ENCODE results near the gene GPR137.
A peak's percentile ranks its signal among the peaks of the same experiment; 100 is the strongest.

GPR137 gene

DNA sequence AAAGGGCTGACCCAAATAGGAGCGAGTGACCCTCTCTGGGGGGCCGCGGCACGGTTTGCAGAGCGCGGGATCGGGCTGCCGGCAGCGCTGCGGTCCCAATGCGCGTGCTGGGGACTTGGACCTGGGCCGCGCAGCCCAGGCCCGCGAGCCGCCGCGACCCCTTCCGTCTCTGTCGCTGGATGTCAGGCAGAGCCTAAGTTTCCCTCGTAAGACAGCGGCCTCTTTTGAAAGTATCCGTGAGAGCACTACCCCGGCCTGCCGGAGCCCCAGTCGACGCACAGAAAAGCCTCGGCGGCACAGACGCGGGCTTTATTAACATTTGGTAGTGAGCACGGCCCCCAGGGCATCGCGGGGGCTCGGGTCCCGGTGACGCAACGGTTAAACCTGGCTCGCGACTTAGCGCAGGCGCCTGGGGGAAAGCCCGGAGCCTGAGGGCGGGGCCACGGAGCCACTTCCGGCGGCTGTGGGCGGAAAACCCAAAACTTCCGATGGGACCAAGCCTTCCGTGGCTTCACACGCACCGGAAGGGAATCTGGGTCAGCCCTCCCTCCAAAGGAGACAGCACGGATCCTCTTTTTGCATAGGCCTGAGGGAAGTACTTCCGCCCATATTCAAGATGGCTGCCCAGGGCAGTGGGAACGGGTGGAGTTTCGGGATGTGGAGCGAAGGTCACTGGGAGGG lies 16.0 kb upstream of the GPR137 start:
- peak overlapping the region; percentile 59 for H3K4me3 ChIP-seq (ENCODE audit: low read depth, low read length)
- TF ChIP-seq, protein P1, sequence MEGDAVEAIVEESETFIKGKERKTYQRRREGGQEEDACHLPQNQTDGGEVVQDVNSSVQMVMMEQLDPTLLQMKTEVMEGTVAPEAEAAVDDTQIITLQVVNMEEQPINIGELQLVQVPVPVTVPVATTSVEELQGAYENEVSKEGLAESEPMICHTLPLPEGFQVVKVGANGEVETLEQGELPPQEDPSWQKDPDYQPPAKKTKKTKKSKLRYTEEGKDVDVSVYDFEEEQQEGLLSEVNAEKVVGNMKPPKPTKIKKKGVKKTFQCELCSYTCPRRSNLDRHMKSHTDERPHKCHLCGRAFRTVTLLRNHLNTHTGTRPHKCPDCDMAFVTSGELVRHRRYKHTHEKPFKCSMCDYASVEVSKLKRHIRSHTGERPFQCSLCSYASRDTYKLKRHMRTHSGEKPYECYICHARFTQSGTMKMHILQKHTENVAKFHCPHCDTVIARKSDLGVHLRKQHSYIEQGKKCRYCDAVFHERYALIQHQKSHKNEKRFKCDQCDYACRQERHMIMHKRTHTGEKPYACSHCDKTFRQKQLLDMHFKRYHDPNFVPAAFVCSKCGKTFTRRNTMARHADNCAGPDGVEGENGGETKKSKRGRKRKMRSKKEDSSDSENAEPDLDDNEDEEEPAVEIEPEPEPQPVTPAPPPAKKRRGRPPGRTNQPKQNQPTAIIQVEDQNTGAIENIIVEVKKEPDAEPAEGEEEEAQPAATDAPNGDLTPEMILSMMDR (IDR thresholded peaks at IDR 0.05; ENCODE audit: control insufficient read depth, extremely low read depth, insufficient read depth): no peak
- DNase-seq (ENCODE audit: low read depth): peak; percentile 100

DNA sequence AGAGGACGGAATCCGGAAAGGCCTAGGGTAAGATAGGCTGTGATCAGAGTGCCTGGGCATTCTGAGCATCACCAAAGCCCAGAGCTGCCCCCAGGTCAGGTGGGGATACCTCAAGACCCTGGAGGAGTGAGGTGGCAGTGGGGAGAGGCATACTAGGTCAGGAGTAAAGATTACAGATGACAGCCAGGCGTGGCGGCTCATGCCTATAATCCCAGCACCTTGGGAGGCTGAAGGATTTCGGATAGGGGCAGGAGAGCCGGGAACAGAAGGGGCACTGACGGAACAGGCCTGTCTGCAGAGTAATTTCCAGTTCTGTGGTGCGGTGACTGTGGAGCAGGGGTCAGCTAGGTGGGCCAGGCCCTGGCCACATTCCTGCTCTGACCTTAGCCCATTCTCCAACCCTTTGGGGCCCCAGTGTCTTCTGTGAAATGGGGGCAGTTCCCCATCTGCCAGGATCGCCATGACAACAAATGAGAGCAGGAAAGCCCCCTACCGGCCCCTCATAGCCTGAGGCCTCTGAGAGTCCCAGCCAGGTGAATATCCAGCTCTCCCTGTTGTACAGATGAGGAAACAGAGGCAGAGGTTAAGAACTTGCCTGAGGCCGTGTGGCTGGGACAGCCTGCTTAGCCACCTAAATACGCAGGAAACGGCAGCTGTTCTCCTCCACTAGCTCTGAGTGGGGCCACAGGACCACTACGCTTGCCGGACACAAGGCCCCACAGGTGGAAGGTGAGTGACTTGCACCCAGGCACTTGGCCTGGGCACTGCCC lies 10.4 kb upstream of the GPR137 start:
- TF ChIP-seq, protein P1 (IDR thresholded peaks at IDR 0.05; ENCODE audit: control insufficient read depth, extremely low read depth, insufficient read depth): no peak
- no peak overlapping the region for H3K4me3 ChIP-seq (ENCODE audit: low read depth, low read length)
- no peak for DNase-seq (ENCODE audit: low read depth)

DNA sequence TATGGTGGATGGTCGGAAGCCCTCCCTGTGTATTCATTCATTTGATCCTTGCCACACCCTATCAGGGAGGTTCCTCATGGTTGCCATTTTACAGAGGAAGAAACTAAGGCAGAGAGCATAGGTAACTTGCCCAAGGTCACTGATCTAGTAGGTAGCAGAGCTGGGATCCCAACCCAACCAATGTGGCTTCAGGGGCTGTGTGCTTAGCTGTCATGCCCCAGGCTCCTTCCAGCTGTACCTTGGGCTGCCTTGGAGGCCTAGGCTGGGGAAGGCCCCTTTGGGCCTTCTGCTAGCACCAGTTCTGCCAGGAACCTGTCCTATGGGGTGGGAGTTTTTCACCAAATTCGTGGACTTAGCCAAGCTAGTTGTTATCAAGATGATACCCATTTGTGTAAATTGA lies 9.8 kb upstream of the GPR137 start:
- DNase-seq (ENCODE audit: low read depth): no peak
- TF ChIP-seq, protein P1 (IDR thresholded peaks at IDR 0.05; ENCODE audit: control insufficient read depth, extremely low read depth, insufficient read depth): no peak
- no peak overlapping the region for H3K4me3 ChIP-seq (ENCODE audit: low read depth, low read length)

DNA sequence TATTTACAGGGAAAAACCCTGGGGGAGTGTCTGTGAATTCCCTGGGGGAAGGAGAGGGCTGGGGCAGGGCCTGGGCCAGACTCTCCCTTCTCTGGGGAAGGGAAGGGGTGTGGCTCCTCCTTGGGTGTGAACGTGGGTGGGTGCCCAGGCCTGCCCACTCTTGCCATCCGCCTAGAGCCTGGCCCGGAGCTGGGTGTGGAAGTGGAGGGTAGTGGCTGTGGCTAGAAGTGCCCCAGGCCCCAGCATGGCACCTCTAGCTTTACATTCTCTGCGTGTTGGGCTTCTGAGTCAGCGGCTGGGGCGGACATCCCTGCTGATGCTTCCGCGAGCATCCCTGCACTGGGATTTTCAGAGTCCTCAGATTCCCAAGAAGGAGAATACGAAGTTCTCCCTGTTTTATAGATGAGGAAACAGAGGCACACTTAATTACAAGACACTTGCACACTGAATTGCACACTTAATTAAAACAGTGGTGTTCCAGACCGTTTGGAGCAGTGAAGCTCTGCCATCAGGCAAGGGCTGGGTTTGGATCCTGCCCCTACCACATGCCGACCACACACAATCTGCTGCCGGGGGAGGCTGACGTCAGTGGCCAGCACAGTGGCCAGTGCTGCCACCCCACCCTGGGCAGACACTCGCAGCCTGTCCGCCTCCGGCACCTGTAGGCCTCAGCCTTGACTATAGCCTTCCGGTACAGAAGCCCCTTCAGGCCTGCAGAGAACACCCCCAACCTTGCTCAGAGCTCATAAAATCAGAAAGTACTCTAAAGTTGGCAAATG lies 8.8 kb upstream of the GPR137 start:
- DNase-seq (ENCODE audit: low read depth): no peak
- no peak overlapping the region for H3K4me3 ChIP-seq (ENCODE audit: low read depth, low read length)
- TF ChIP-seq, protein P1 (IDR thresholded peaks at IDR 0.05; ENCODE audit: control insufficient read depth, extremely low read depth, insufficient read depth): no peak

DNA sequence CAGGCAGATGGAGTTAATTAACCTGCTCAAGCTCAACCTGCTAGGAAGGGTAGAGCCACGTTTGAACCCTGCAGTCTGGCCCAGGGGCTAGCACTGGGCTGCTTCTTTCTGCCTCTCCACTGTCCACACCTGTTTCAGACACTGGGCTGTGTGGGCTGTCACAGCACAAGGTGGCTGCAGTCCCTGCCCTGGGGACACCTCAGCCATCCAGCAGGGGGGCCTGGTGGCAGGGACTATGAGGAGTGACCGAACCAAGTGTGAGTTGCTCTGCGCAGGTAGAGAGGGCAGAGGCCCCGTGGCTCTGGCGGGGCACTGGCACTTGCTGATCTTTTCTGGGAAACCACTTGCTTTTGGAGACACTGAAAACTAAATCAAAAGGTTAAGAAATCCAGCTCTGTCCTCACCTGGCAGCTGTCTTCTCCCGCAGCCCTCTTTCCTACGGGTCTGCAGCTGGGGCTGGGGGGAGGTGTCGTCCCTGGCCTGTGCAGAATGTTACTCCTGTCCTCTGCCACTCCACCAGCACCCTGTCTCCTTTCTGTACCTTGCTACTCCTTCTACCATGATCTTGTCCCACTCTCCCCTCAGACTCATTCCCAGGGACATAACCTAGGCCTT lies 7.0 kb upstream of the GPR137 start:
- no peak for DNase-seq (ENCODE audit: low read depth)
- TF ChIP-seq, protein P1 (IDR thresholded peaks at IDR 0.05; ENCODE audit: control insufficient read depth, extremely low read depth, insufficient read depth): no peak
- H3K4me3 ChIP-seq (ENCODE audit: low read depth, low read length): no peak overlapping the region

DNA sequence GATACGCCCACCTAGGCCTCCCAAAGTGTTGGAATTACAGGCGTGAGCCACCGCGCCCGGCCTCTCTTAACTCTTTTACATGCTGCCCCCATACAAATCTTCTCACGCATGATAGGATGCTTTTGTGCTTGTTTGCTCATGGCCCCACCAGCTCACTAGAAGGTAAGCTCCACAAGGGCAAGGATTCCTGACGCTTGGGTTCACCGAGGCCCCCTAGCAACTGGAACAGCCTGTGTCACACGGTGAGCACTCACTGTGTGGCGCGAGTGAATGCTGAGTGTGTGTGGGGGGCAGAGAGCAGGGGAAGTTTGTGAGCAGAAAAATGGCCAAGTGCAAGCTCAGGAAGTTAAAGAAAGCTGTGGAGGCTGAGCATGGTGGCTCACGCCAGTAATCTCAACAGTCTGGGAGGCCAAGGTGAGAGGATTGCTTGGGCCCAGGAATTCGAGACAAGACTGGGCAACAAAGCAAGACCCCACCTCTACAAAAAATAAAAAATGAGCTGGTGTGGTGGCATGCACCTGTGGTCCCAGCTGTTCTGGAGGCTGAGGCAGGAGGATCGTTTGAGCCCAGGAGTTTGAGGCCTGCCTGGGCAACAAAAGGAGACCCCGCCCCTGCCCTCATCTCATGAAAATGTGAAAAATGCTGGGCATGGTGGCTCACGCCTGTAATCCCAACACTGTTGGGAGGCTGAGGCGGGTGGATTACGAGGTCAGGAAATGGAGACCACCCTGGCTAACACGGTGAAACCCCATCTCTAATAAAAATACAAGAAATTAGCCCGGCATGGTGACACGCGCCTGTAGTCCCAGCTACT lies 3.5 kb upstream of the GPR137 start:
- no peak for DNase-seq (ENCODE audit: low read depth)
- H3K4me3 ChIP-seq (ENCODE audit: low read depth, low read length): no peak overlapping the region
- TF ChIP-seq, protein P1 (IDR thresholded peaks at IDR 0.05; ENCODE audit: control insufficient read depth, extremely low read depth, insufficient read depth): no peak
